Measurements from ENCODE around the gene ECHDC1.

Gene ECHDC1

GRCh38 chr6:127282184-127282583, 61.2 kb downstream of the ECHDC1 start:
- no peak for DNase-seq

GRCh38 chr6:127279815-127280214, 63.6 kb downstream of the ECHDC1 start:
- DNase-seq, result no peak

DNA sequence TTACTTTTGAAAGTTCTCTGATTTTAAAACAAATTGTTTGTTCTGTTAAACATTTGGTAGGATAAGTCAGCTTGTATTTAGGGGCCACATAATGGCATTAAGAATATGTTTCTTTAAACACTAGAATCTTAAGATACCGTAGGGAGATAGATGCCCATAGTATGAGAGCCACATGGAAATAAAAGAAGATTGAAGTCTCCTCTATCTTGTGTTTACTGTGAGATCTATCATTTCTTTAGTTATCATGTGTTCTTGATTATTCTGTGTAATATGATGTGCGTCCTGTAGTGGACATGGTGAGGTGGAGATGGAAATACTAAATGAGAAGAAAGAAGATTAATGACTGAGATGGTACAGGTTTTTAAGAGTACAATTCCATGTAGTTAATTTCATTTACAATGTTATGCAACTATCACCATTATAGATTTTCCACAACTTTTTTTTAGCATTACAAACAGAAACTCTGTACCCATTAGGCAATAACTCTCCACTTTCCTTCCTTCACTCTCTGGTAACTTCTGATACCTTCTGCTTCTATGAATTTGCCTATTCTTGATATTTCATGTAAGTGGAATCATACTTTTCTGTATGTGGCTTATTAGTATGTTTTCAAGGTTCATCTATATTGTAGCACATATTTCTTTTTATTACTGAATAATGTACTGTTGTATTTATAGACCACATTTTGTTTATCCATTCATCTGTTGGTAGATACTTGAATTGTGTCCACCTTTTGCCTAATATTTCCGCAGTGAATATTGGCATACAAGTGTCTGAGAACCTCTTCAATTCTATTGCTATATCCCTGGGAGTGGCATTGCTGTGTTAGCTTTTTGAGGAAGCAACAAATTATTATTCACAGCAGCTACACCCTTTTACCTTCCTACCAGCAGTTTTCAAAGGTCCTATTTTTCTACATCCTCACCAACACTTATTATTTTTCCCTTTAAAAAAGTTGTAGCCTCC, 65.2 kb downstream of the ECHDC1 start:
- DNase-seq, result no peak

GRCh38 chr6:127276331-127276730, 67.1 kb downstream of the ECHDC1 start:
- no peak for DNase-seq

GRCh38 chr6:127273499-127273898, 69.9 kb downstream of the ECHDC1 start:
- no peak for DNase-seq

- no peak for DNase-seq
These were observed 70.8 kb downstream of the ECHDC1 start for GRCh38 chr6:127272576-127272975.

- no peak for DNase-seq
These were observed 75.5 kb downstream of the ECHDC1 start for GRCh38 chr6:127267646-127268625.

- peak; percentile 38 for DNase-seq
These were observed 76.3 kb downstream of the ECHDC1 start for GRCh38 chr6:127266892-127267645.

GRCh38 chr6:127266178-127266891, 77.1 kb downstream of the ECHDC1 start, which contains the start of gene RNF146:
Gene RNF146 (plus strand): TSS chr6:127266864. CDS start chr6:127280339, 13,475 bp downstream.
- peak; percentile 60 for DNase-seq

GRCh38 chr6:127263481-127263880, 79.9 kb downstream of the ECHDC1 start:
- DNase-seq, result no peak

- no peak for DNase-seq
These were observed 80.5 kb downstream of the ECHDC1 start for GRCh38 chr6:127262896-127263295.

- no peak for DNase-seq
These were observed 88.1 kb downstream of the ECHDC1 start for GRCh38 chr6:127255286-127255685.

GRCh38 chr6:127249621-127250020, 93.8 kb downstream of the ECHDC1 start:
- DNase-seq, result no peak

DNA sequence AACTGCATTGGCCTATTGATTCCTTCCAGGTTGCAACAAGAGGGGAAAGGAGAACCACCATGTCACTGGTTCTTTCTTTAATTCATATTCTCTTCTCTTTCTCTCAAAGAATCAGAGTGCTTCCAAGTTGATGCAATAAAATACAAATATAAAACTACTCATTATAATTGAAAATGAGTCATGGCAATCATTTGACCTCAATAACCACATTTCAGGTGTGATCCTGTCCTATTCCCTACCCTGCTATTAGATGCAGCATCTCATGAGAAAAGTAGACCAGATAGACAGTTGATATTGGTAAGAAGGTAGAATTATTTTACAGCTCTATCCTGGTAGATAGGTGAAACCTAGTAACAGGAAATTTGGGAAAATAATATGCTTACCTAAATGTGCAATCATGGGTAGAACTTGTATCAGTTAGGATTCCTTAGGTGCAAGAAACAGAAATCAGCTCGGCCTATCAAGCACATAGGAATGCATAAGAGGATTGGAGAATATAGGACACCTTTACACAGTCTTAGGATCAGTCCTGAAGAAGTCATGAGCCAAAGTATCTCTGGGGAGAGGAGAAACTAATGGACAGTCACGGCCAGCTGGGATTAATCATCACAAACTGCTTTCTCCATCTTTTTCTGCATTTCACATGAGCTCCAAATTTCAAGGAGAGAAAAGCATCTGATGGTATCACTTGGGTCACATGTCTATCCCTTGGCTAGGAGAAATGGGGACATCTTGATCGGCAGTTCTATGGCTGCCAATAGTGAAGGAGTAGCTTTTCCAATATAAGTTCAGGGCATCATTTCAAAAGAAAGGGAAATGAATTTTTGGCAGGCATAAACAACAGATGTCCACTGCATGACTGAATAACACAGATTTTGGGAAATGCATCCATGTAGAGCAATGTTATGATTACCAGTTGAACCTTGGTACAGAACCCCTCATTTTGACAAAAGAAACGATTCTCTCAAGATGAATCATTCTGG, 96.0 kb downstream of the ECHDC1 start:
- DNase-seq, result no peak

DNA sequence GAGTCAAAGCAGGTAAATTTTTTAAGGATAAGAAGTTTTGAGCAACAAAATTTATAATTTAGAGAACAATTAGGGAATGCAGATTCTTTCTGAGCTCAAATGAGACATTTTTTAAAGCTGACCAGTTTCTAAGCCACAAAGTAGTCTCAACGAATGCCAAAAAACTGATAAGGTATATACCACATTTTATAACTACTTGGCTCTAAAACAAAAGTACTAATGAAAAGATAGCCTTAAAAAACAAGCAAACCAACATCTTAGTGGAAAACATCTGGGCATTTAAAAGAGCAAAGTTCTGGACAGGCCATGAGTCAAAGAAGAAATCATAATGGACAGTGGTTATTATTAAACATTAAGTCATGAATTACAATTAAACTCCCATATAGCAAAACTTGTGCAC, 99.9 kb downstream of the ECHDC1 start:
- DNase-seq, result no peak

Data from stimulated activated CD4-positive, alpha-beta T cell treated with anti-CD3 and anti-CD28 coated beads, Interleukin-1b, Interleukin-23, amount 100 ng/mL, for 48 hours (primary cell).